Mesenchymal stem cell (in vitro differentiated cells and primary cell): Measurements from ENCODE around the gene ADSL.

Source experiments
- DNase-seq: peaks from one replicate; pipeline ENCODE4 v3.0.0-alpha.2; 2013
- H2AFZ ChIP-seq: one replicate; pipeline ENCODE4 v1.6.1; 2013; ENCODE audit warnings: low read depth, mild to moderate bottlenecking, control low read depth, inconsistent platforms, low read length, moderate library complexity
- H2AK5ac ChIP-seq: 2 replicates; pipeline ENCODE4 v1.6.1; 2013; ENCODE audit warnings: low read length, moderate library complexity, mild to moderate bottlenecking, inconsistent platforms; ENCODE audit not compliant: severe bottlenecking
- H2BK120ac ChIP-seq: one replicate; pipeline ENCODE4 v1.6.1; 2013; ENCODE audit warnings: low read depth, mild to moderate bottlenecking, inconsistent platforms, low read length, moderate library complexity
- H2BK12ac ChIP-seq, 2 experiments: one replicate each; pipeline ENCODE4 v1.6.1; 2013; ENCODE audit warnings: inconsistent platforms in 2 of 2, low read length in 2 of 2, mild to moderate bottlenecking in 2 of 2, moderate library complexity in 2 of 2, control low read depth in 1 of 2
- H2BK15ac ChIP-seq: one replicate; pipeline ENCODE4 v1.6.1; 2013; ENCODE audit warnings: mild to moderate bottlenecking, low read depth, inconsistent platforms; ENCODE audit not compliant: poor library complexity, severe bottlenecking
- H2BK5ac ChIP-seq: 2 replicates; pipeline ENCODE4 v1.6.1; 2013; ENCODE audit warnings: low read depth, mild to moderate bottlenecking, low read length, control low read depth, inconsistent platforms; ENCODE audit not compliant: poor library complexity, severe bottlenecking
- H3K14ac ChIP-seq, 2 experiments: one replicate each; pipeline ENCODE4 v1.6.1; 2013; ENCODE audit warnings: inconsistent platforms in 2 of 2, low read length in 2 of 2, control low read depth in 1 of 2, mild to moderate bottlenecking in 1 of 2, moderate library complexity in 1 of 2
- H3K18ac ChIP-seq, 2 experiments: one replicate each; pipeline ENCODE4 v1.6.1; 2013; ENCODE audit warnings: inconsistent platforms in 2 of 2, low read length in 2 of 2, control low read depth in 1 of 2, low read depth in 1 of 2, mild to moderate bottlenecking in 1 of 2
- H3K23ac ChIP-seq, 2 experiments: one replicate each; pipeline ENCODE4 v1.6.1; 2013; ENCODE audit warnings: inconsistent platforms in 2 of 2, low read length in 2 of 2, mild to moderate bottlenecking in 2 of 2, moderate library complexity in 2 of 2, control low read depth in 1 of 2
- H3K27ac ChIP-seq: 2 replicates; pipeline ENCODE4 v1.5.1; 2013; ENCODE audit warnings: mild to moderate bottlenecking, moderate library complexity, low read length, control low read depth, inconsistent platforms; ENCODE audit not compliant: poor library complexity, severe bottlenecking
- H3K27me3 ChIP-seq, 2 experiments: 2 replicates each; pipeline versions ENCODE4 v1.6.1 to v1.7.0; 2013; ENCODE audit warnings: low read length in 2 of 2, mild to moderate bottlenecking in 2 of 2, moderate library complexity in 2 of 2, control low read depth in 1 of 2, inconsistent platforms in 1 of 2; ENCODE audit not compliant: control insufficient read depth in 1 of 2, insufficient read depth in 1 of 2
- H3K36me3 ChIP-seq, 2 experiments: 2 replicates each; pipeline versions ENCODE4 v1.6.1 to v1.7.0; 2013; ENCODE audit warnings: low read length in 2 of 2, control low read depth in 1 of 2, inconsistent platforms in 1 of 2, low read depth in 1 of 2, mild to moderate bottlenecking in 1 of 2; ENCODE audit not compliant: insufficient read depth in 2 of 2, control insufficient read depth in 1 of 2
- H3K4ac ChIP-seq, 2 experiments: one replicate each; pipeline ENCODE4 v1.6.1; 2013; ENCODE audit warnings: inconsistent platforms in 2 of 2, low read length in 2 of 2, mild to moderate bottlenecking in 2 of 2, moderate library complexity in 2 of 2, control low read depth in 1 of 2, low read depth in 1 of 2
- H3K4me1 ChIP-seq: 2 replicates; pipeline ENCODE4 v1.6.1; 2013; ENCODE audit warnings: low read depth, low read length, control low read depth; ENCODE audit not compliant: control insufficient read depth, insufficient read depth
- H3K4me2 ChIP-seq: 2 replicates; pipeline ENCODE4 v1.6.1; 2013; ENCODE audit warnings: low read length, mild to moderate bottlenecking, inconsistent platforms; ENCODE audit not compliant: poor library complexity, severe bottlenecking
- H3K4me3 ChIP-seq, 2 experiments: 2 replicates each; pipeline versions ENCODE4 v1.5.1 to v1.7.0; 2013; ENCODE audit warnings: low read length in 2 of 2, mild to moderate bottlenecking in 2 of 2, control low read depth in 1 of 2, low read depth in 1 of 2; ENCODE audit not compliant: insufficient read depth in 1 of 2
- H3K79me1 ChIP-seq: replicated peaks from 2 replicates; pipeline ENCODE4 v1.6.1; 2013; ENCODE audit warnings: mild to moderate bottlenecking, control low read depth, low read length, inconsistent platforms; ENCODE audit not compliant: poor library complexity, severe bottlenecking
- H3K9ac ChIP-seq: 2 replicates; pipeline ENCODE4 v1.7.0; 2013; ENCODE audit warnings: mild to moderate bottlenecking, low read length, moderate library complexity
- H3K9me3 ChIP-seq: 2 replicates; pipeline ENCODE4 v1.7.0; 2013; ENCODE audit warnings: mild to moderate bottlenecking, low read length; ENCODE audit not compliant: control insufficient read depth
- H4K8ac ChIP-seq: one replicate; pipeline ENCODE4 v1.6.1; 2013; ENCODE audit warnings: inconsistent platforms, mild to moderate bottlenecking, low read length, moderate library complexity
- H4K91ac ChIP-seq: one replicate; pipeline ENCODE4 v1.6.1; 2013; ENCODE audit warnings: mild to moderate bottlenecking, low read length, inconsistent platforms
- WGBS: methylation state at CpG from one replicate; pipeline ENCODE4 v1.1.7; 2013; ENCODE audit warnings: mixed read lengths; 5-methylcytosine and 5-hydroxymethylcytosine counted together

The ADSL gene

DNA sequence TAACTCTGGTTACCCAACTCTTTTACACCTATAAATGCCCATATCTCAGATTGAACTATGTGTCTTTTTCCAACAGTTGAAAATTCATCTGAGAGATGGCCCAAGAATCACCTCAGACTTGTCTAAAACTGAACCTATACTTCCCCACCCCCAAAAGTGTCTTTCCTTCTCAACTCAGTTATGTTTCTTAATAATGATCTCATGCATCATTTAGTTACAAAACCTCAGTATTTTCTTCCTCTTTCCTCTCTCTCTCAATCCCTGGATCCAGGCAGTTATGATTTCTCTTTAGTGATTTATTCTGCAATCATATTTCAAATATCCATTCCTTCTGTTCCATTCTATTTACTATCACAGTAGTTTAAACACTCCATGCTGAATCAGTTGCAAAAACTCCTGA lies 32.3 kb upstream of the ADSL start:
- no peak overlapping the region for H3K18ac ChIP-seq
- no peak overlapping the region for H2AK5ac ChIP-seq
- H3K4ac ChIP-seq: no peak overlapping the region
- no peak overlapping the region for H3K9ac ChIP-seq
- H2BK15ac ChIP-seq: no peak overlapping the region
- H3K27ac ChIP-seq: no peak overlapping the region
- no peaks in the 10 kb centered on the region for H3K27me3 ChIP-seq
- H3K9me3 ChIP-seq: no peaks in the 10 kb centered on the region
- no peak overlapping the region for H2BK5ac ChIP-seq
- H3K4me3 ChIP-seq: no peak overlapping the region
- no peak overlapping the region for H3K4me2 ChIP-seq
- no peak overlapping the region for H2BK12ac ChIP-seq
- H2AFZ ChIP-seq: no peak overlapping the region
- no peak overlapping the region for H3K23ac ChIP-seq
- no peak overlapping the region for H2BK120ac ChIP-seq
- H4K8ac ChIP-seq: no peak overlapping the region
- no peak overlapping the region for H3K14ac ChIP-seq
- DNase-seq: no peak
- H3K36me3 ChIP-seq: peaks cover 34 to 74% of the 10 kb centered on the region in 2 experiments
- peaks cover 3% of the 10 kb centered on the region for H3K4me1 ChIP-seq
- peaks cover 9% of the 10 kb centered on the region for H3K79me1 ChIP-seq
- H4K91ac ChIP-seq: no peak overlapping the region

GRCh38 chr22:40320687-40321086 lies 25.6 kb upstream of the ADSL start:
- no peak overlapping the region for H2BK5ac ChIP-seq
- H3K4me3 ChIP-seq: no peak overlapping the region
- no peak overlapping the region for H2BK15ac ChIP-seq
- H2BK12ac ChIP-seq: no peak overlapping the region
- peaks cover 6% of the 10 kb centered on the region for H3K4me1 ChIP-seq
- H4K8ac ChIP-seq: no peak overlapping the region
- H3K79me1 ChIP-seq: peaks cover 17% of the 10 kb centered on the region
- no peak overlapping the region for H3K4ac ChIP-seq
- no peak overlapping the region for H4K91ac ChIP-seq
- H3K18ac ChIP-seq: no peak overlapping the region
- H3K36me3 ChIP-seq: peaks cover 46 to 81% of the 10 kb centered on the region in 2 experiments
- no peak overlapping the region for H3K14ac ChIP-seq
- H2AK5ac ChIP-seq: no peak overlapping the region
- no peak overlapping the region for H3K9ac ChIP-seq
- H3K23ac ChIP-seq: no peak overlapping the region
- no peak overlapping the region for H2BK120ac ChIP-seq
- no peak overlapping the region for H3K27ac ChIP-seq
- no peak overlapping the region for H3K4me2 ChIP-seq
- no peaks in the 10 kb centered on the region for H3K27me3 ChIP-seq
- H2AFZ ChIP-seq: no peak overlapping the region
- no peak for DNase-seq
- H3K9me3 ChIP-seq: no peaks in the 10 kb centered on the region

DNA sequence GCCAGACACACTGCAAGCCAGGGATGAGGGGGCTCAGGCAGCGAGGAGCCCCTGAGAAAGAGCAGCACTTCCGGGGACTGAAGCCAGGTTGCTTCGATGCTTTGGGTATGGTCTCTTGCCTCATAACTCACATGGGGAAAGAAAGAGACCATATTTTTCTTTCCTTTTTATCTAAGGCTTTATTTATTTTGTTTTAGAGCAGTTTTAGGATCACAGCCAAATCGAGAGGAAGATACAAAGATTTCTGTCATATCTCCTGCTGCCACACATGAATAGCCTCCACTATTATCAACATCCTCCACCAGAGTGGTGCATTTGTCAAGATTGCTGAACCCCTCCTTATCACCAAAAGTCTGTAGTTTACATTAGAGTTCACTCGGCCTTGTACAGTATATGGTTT lies 24.3 kb upstream of the ADSL start:
- Histone ChIP-seq H3K9ac (no peak overlapping the region), H3K18ac (no peak overlapping the region), H4K8ac (no peak overlapping the region), H3K14ac (no peak overlapping the region), H3K36me3 (peaks cover 40 to 74% of the 10 kb centered on the region in 2 experiments), H3K4ac (no peak overlapping the region), H2BK5ac (no peak overlapping the region), H3K4me2 (no peak overlapping the region), H3K4me1 (peaks cover 8% of the 10 kb centered on the region), H3K27ac (no peak overlapping the region), H2BK120ac (no peak overlapping the region), H3K79me1 (peaks cover 17% of the 10 kb centered on the region), H3K23ac (no peak overlapping the region), H2BK15ac (no peak overlapping the region), H3K4me3 (no peak overlapping the region), H2AFZ (no peak overlapping the region), H3K27me3 (no peaks in the 10 kb centered on the region), H4K91ac (no peak overlapping the region), H2BK12ac (no peak overlapping the region), H3K9me3 (no peaks in the 10 kb centered on the region), H2AK5ac (no peak overlapping the region)
- 100% methylated on average over 3 of the region's 5 CpGs for WGBS
- DNase-seq: no peak

- no peak overlapping the region for H2BK12ac ChIP-seq
- peaks cover 38 to 74% of the 10 kb centered on the region in 2 experiments for H3K36me3 ChIP-seq
- no peak overlapping the region for H4K91ac ChIP-seq
- peaks cover 6% of the 10 kb centered on the region for H3K4me1 ChIP-seq
- no peak overlapping the region for H3K4ac ChIP-seq
- no peak overlapping the region for H3K4me2 ChIP-seq
- H3K4me3 ChIP-seq: peak overlapping the region in 1 of 2 experiments; percentile 15
- no peak overlapping the region for H4K8ac ChIP-seq
- no peak overlapping the region for H2BK15ac ChIP-seq
- no peaks in the 10 kb centered on the region for H3K9me3 ChIP-seq
- no peak overlapping the region for H2AFZ ChIP-seq
- peaks cover 17% of the 10 kb centered on the region for H3K79me1 ChIP-seq
- no peaks in the 10 kb centered on the region for H3K27me3 ChIP-seq
- no peak overlapping the region for H3K18ac ChIP-seq
- no peak overlapping the region for H3K9ac ChIP-seq
- H3K14ac ChIP-seq: no peak overlapping the region
- H2BK120ac ChIP-seq: no peak overlapping the region
- no peak overlapping the region for H3K23ac ChIP-seq
- DNase-seq: no peak
- 96% methylated on average over 14 of the region's 17 CpGs for WGBS
- H2AK5ac ChIP-seq: no peak overlapping the region
- no peak overlapping the region for H2BK5ac ChIP-seq
- no peak overlapping the region for H3K27ac ChIP-seq
Observed at GRCh38 chr22:40322818-40323447, 23.4 kb upstream of the ADSL start.
